Fibroblast of lung (primary cell): ENCODE results near the gene PCAT7. TPM values are rescaled to one million over a fixed set of nuclear protein-coding genes. Genes with fewer than 3 reads are reported as not detected.

Experiments used
- DNase-seq, 2 donors: peaks; one replicate each; pipeline versions ENCODE4 v3.0.0 to v3.0.0-alpha.2; 2010; ENCODE audit warnings: low read depth in 2 of 2
- H2AFZ ChIP-seq: 2 replicates; pipeline ENCODE4 v1.5.1; 2012; ENCODE audit warnings: low read length, control low read depth, inconsistent platforms
- H3K27ac ChIP-seq: 2 replicates; pipeline ENCODE4 v1.5.1; 2011; ENCODE audit warnings: low read length, control low read depth; ENCODE audit not compliant: insufficient read depth
- H3K27me3 ChIP-seq: 2 replicates; pipeline ENCODE4 v1.5.1; 2011; ENCODE audit warnings: mild to moderate bottlenecking, low read length; ENCODE audit not compliant: control insufficient read depth, insufficient read depth
- H3K36me3 ChIP-seq: 2 replicates; pipeline ENCODE4 v1.5.1; 2011; ENCODE audit warnings: low read length; ENCODE audit not compliant: control insufficient read depth, insufficient read depth
- H3K4me1 ChIP-seq: 2 replicates; pipeline ENCODE4 v1.5.1; 2011; ENCODE audit warnings: low read length; ENCODE audit not compliant: control insufficient read depth, insufficient read depth; ENCODE audit errors: extremely low read depth
- H3K4me2 ChIP-seq: 2 replicates; pipeline ENCODE4 v1.5.1; 2011; ENCODE audit warnings: low read length, control low read depth; ENCODE audit not compliant: insufficient read depth; ENCODE audit errors: extremely low read depth
- H3K4me3 ChIP-seq, 4 experiments: fragments of 200-600 bp in 1 of 4; sonication (generic) in 1 of 4; replicated peaks in 1 of 4; 2 replicates each; pipeline ENCODE4 v1.5.1; 2011 to 2016; ENCODE audit warnings: low read length in 4 of 4, low read depth in 3 of 4, mild to moderate bottlenecking in 3 of 4, control low read depth in 2 of 4, inconsistent platforms in 1 of 4, mixed read lengths in 1 of 4; ENCODE audit not compliant: insufficient read depth in 1 of 4; ENCODE audit errors: control extremely low read depth in 1 of 4
- H3K79me2 ChIP-seq: 2 replicates; pipeline ENCODE4 v1.5.1; 2012; ENCODE audit warnings: mild to moderate bottlenecking, low read length, inconsistent platforms; ENCODE audit not compliant: control insufficient read depth, insufficient read depth
- H3K9ac ChIP-seq: 2 replicates; pipeline ENCODE4 v1.5.1; 2011; ENCODE audit warnings: mild to moderate bottlenecking, low read length, control low read depth; ENCODE audit not compliant: insufficient read depth
- H3K9me3 ChIP-seq: 2 replicates; pipeline ENCODE4 v1.5.1; 2012; ENCODE audit warnings: low read depth, low read length; ENCODE audit not compliant: control insufficient read depth, insufficient read depth
- H4K20me1 ChIP-seq: 2 replicates; pipeline ENCODE4 v1.5.1; 2011; ENCODE audit warnings: low read length; ENCODE audit not compliant: control insufficient read depth, insufficient read depth; ENCODE audit errors: extremely low read depth
- CTCF ChIP-seq, 2 donors: IDR thresholded peaks in 1 of 2; conservative IDR thresholded peaks in 1 of 2; 1 replicate in 1 of 2; 2 replicates in 1 of 2; pipeline ENCODE4 v1.5.1; 2011 to 2012; ENCODE audit warnings: low read length in 2 of 2, control low read depth in 1 of 2, inconsistent platforms in 1 of 2, low read depth in 1 of 2, mild to moderate bottlenecking in 1 of 2
- EZH2 ChIP-seq: IDR thresholded peaks from 2 replicates; pipeline ENCODE4 v1.5.1; 2012; ENCODE audit warnings: low read length, control low read depth, mild to moderate bottlenecking; ENCODE audit errors: missing control alignments
- polyA plus RNA-seq, 2 donors: library from polyadenylated mRNA; depleted of rRNA in 1 of 2; stranded (reverse) in 1 of 2; unstranded in 1 of 2; fragments of >200 nt; gene quantifications; 2 replicates each; pipeline ENCODE4 v1.2.1, GENCODE V29; 2011 to 2012; ENCODE audit warnings: missing spikeins in 1 of 2
- total RNA-seq: library from RNA; depleted of rRNA; stranded (reverse); fragments of >200 nt; gene quantifications from 2 replicates; pipeline ENCODE4 v1.2.1, GENCODE V29; 2014

PCAT7 gene
- total and polyA plus RNA-seq, 2 donors (not counting 1 experiment from before 2014, with no cell fraction given), result under 0.01 to 0.01 TPM

DNA sequence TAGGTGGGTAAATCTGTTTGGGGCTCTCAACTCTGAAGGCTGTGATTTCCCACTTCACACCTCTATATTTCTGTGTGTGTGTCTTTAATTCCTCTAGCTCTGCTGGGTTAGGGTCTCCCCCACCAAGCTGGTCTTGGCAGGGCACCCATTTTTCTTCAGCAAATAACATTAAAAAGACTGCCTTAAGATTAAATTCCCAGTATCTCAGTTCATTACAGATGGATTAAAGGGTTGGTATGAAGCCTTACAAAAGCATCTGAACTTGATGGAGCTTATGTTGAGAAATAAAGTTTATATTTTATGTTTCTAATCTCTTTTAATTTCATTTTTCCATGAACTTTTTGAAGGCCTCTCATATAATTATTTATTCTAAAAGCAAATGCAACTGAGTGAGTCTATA is 11.7 kb downstream of the PCAT7 start:
- H3K27me3 ChIP-seq, result no peaks in the 10 kb centered on the region
- TF ChIP-seq EZH2 (no peak), CTCF (conservative IDR thresholded peaks at IDR 0.05 in 1 of 2, IDR thresholded peaks at IDR 0.05 in 1 of 2; ENCODE audit: low read depth in 1 of 2, low read length in 2 of 2) (no peak)
- DNase-seq, result no peak

DNA sequence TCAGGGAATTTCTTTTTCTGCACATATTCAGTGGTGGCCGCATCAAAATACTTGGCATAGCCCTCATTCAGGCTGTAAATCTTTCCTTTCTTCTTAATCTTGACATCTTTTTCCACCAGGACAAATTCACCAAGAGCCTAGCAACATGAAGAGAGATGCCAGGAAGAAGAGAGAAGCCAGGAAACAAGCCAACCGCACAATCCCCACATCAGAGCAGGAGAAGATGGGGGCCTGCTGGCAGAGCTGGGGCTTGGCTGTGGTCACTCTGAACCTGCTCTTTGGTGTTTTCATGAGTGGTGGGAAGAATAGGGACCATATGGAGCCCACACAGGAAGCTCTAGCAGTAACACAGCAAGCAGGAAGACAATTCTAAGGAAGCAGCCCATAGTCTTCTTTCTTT is 12.4 kb downstream of the PCAT7 start:
- Histone ChIP-seq H3K36me3 (no peaks in the 10 kb centered on the region), H3K4me3 (no peak overlapping the region), H4K20me1 (no peaks in the 10 kb centered on the region), H3K79me2 (no peaks in the 10 kb centered on the region), H3K4me1 (no peaks in the 10 kb centered on the region), H3K4me2 (no peak overlapping the region), H3K9ac (no peak overlapping the region), H2AFZ (no peak overlapping the region), H3K27me3 (no peaks in the 10 kb centered on the region), H3K27ac (no peak overlapping the region), H3K9me3 (no peaks in the 10 kb centered on the region)
- TF ChIP-seq EZH2, result no peak
- no peak for TF ChIP-seq CTCF (conservative IDR thresholded peaks at IDR 0.05 in 1 of 2, IDR thresholded peaks at IDR 0.05 in 1 of 2; ENCODE audit: low read depth in 1 of 2, low read length in 2 of 2)
- DNase-seq, result no peak

More for the DNA sequence above, 11.7 kb downstream of the PCAT7 start:
- H3K4me2 ChIP-seq, result no peak overlapping the region
- no peaks in the 10 kb centered on the region for H3K79me2 ChIP-seq
- H4K20me1 ChIP-seq, result no peaks in the 10 kb centered on the region
- no peaks in the 10 kb centered on the region for H3K4me1 ChIP-seq
- H3K27ac ChIP-seq, result no peak overlapping the region
- no peaks in the 10 kb centered on the region for H3K36me3 ChIP-seq
- no peak overlapping the region for H3K9ac ChIP-seq
- no peaks in the 10 kb centered on the region for H3K9me3 ChIP-seq
- H3K4me3 ChIP-seq, result no peak overlapping the region
- no peak overlapping the region for H2AFZ ChIP-seq

DNA sequence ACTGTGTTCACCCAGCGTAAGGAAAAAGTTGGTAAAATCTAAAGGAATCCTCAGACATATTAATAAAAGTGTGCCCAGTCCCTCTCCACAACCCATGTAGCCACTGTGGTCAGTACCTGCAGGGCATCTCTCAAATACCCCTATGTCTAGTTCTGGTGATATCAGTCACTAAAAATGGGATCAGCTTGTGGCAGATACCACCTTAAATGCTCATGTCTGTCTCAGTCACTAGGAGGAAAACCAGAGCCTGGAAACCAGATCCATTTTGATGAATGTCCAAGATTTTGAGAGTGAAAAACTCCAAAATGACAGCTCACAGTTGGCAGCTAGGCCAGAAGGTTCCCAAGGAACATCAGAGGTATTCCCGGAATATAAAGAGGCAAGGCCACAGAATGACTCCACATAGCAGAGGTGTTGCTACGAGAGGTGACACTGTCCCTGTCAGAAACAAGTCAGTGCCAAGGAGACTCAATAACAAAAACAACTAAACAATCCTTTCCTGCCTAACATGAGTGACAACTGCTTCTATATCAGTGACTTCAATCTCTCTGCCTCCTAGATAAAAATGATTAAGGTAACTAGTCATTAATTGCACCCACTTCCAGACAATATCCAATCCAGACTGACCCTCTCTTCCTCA is 13.5 kb downstream of the PCAT7 start:
- no peaks in the 10 kb centered on the region for H3K27me3 ChIP-seq
- H4K20me1 ChIP-seq, result no peaks in the 10 kb centered on the region

More for the DNA sequence above, 13.5 kb downstream of the PCAT7 start:
- Histone ChIP-seq H3K4me1 (no peaks in the 10 kb centered on the region), H3K9ac (no peak overlapping the region), H3K27ac (no peak overlapping the region), H2AFZ (no peak overlapping the region), H3K4me2 (no peak overlapping the region), H3K36me3 (no peaks in the 10 kb centered on the region), H3K79me2 (no peaks in the 10 kb centered on the region), H3K9me3 (no peaks in the 10 kb centered on the region), H3K4me3 (no peak overlapping the region)
- TF ChIP-seq EZH2 (no peak), CTCF (conservative IDR thresholded peaks at IDR 0.05 in 1 of 2, IDR thresholded peaks at IDR 0.05 in 1 of 2; ENCODE audit: low read depth in 1 of 2, low read length in 2 of 2) (no peak)
- no peak for DNase-seq
